Effector CD4-positive, alpha-beta T cell (primary cell): ENCODE data around the gene OSBPL1A.
"Not testable (repeated sequence)": the region's sequence is repeated elsewhere in the genome, so short reads cannot be mapped to it uniquely, and the experiment has no call there.

Source experiments
- DNase-seq: peaks from one replicate; pipeline ENCODE4 v3.0.0-alpha.2; 2020

Gene OSBPL1A

GRCh38 chr18:24176727-24177416 lies 220.8 kb downstream of the OSBPL1A start:
- no peak for DNase-seq

- no peak for DNase-seq
These were observed 223.6 kb downstream of the OSBPL1A start for GRCh38 chr18:24173997-24174396.

DNA sequence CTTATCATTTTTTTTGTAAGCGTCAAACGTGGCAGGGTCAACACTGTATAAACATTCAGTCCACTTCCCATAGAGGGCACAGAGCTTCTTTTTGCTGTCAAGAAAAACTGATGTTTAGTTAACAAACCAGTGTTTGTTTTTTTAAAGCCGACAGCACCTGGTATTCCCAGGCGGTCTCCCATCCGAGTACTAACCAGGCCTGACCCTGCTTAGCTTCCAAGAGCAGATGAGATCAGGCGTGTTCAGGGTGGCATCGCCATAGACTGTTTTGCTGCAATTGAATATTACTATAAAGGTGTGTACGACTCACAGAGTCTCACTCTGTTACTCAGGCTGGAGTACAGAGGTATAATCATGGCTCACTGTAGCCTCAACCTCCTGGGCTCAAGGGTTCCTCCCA lies 227.3 kb downstream of the OSBPL1A start:
- DNase-seq = no peak

GRCh38 chr18:24168496-24168895 lies 229.1 kb downstream of the OSBPL1A start:
- DNase-seq = no peak

- DNase-seq = no peak
These were observed 236.3 kb downstream of the OSBPL1A start for GRCh38 chr18:24161304-24161703.

- DNase-seq = no peak
These were observed 237.5 kb downstream of the OSBPL1A start for GRCh38 chr18:24160086-24160485.

GRCh38 chr18:24157855-24158254 lies 239.8 kb downstream of the OSBPL1A start:
- no peak for DNase-seq

- no peak for DNase-seq
These were observed 244.2 kb downstream of the OSBPL1A start for GRCh38 chr18:24153397-24153796.

DNA sequence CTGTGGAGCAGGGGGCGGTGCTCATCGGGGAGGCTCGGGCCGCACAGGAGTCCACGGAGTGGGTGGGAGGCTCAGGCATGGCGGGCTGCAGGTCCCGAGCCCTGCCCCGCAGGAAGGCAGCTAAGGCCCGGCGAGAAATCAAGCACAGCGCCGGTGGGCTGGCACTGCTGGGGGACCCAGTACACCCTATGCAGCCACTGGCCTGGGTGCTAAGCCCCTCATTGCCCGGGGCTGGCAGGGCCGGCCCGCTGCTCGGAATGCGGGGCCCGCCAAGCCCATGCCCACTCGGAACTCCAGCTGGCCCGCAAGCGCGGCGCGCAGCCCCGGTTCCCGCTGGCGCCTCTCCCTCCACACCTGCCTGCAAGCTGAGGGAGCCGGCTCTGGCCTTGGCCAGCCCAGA lies 248.0 kb downstream of the OSBPL1A start:
- not testable (repeated sequence) for DNase-seq

DNA sequence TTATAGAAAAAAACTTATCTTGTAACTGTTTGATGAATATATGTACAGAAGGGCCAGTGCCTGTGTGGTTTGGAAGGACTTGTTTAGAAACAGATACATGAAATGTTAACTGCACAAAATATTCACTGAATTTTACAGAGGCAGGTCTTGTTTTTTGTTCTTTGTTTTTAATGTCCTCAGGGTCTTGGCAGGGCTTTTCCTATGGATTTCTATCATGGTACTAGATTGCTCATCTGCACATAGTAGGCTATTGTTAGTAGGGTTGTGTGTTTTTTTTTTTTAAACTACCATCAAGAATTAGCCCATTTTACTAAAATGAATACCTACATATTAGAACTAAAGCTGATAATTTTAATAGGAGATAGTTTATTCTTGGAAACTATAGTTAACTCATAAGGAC lies 255.2 kb downstream of the OSBPL1A start:
- no peak for DNase-seq

DNA sequence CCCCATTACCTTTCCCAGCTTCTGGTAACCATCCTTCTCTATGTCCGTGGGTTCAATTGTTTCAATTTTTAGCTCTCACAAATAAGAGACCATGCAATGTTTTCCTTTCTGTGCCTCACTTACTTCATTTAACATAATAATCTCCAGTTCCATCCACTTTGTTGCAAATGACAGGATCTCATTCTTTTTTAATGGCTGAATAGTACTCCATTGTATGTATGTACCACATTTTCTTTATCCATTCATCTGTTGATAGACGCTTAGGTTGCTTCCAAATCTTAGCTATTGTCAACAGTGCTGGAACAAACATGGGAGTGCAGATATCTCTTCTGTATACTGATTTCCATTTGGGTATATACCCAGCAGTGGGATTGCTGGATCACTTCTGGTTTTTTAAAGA lies 256.9 kb downstream of the OSBPL1A start:
- no peak for DNase-seq

- DNase-seq = peak; percentile 75
These were observed 258.6 kb downstream of the OSBPL1A start, which contains the start of gene CABYR for GRCh38 chr18:24138789-24139616. Gene CABYR, plus strand, starts transcription at chr18:24139062. Its CDS starts 4,053 bp downstream, at chr18:24143115.

- no peak for DNase-seq
These were observed 259.2 kb downstream of the OSBPL1A start for GRCh38 chr18:24138409-24138788.

DNA sequence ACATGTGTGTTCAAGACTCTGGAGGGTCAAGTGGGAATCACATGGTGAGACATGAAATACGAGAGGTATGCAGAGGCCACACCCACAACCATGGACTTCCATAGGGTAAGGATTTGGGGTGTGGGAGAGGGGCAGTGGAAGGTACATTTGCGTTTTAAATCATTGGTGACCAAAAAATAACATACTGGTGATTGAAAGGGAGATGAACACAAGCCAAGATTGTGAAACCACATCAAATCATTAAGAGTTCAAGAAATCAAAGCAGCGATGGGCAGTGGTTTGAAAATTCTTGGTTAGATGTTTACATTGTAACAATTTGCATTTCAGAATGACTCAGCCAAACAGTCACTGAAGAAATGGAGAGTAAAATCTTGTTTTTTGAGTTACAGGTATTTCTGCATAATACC lies 260.7 kb downstream of the OSBPL1A start:
- DNase-seq = no peak

- no peak for DNase-seq
These were observed 267.1 kb downstream of the OSBPL1A start for GRCh38 chr18:24130494-24130893.

DNA sequence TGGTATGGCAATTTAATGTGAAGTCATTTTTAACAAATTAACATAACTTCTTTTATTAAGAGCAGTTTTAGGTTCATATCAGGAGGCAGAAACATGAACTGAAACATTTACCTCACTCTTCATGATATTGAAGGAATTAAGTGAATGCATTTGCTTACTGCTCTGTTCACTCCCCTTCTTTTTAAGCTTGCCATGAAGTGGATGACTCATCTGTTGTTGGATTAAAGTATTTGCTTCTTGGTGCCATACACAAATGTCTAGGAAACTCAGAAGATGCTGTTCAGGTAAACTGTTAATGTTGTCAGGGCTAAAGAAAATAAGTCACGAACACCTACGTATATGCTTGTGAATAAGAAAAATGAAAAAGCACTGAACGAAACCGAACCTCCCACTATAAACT lies 268.9 kb downstream of the OSBPL1A start:
- DNase-seq = no peak

DNA sequence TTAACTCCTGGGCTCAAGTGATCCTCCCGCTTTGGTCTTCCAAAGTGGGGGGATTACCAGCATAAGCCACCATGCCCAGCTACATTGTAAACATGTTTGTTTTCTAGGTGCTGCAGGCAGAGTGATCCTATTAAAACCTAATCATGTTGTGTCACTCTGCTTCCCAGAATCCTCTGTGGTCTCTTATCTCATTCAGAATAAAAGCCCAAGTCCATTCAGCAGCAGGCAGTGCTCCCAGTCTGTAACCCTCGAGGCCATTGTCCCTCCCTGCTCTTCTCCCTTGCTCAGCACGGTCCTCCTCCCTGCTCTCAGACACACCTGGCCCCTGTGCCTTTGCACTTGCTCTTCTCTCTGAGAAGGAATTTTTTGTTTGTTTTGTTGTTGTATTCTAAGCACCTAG lies 269.9 kb downstream of the OSBPL1A start:
- DNase-seq = no peak

- no peak for DNase-seq
These were observed 271.3 kb downstream of the OSBPL1A start for GRCh38 chr18:24126155-24126961.

DNA sequence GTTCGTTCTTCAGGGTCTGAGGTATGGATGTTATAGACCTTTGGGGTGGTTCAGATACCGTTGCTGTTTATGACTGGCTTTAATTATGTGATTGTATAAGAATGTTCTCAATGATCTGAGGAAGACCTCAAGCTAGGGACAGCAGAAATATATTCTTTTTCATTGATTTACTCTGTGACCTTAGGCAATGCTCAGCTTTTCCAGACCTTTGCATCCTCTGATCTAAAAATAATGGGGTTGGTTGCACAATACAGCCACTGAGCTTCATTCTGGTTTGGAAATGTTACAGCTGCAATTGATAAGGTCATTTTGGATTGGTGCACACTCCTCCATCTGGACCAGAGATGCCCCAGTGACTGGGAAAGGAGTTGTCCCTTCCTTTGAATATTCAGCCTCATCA lies 276.0 kb downstream of the OSBPL1A start:
- DNase-seq = no peak

DNA sequence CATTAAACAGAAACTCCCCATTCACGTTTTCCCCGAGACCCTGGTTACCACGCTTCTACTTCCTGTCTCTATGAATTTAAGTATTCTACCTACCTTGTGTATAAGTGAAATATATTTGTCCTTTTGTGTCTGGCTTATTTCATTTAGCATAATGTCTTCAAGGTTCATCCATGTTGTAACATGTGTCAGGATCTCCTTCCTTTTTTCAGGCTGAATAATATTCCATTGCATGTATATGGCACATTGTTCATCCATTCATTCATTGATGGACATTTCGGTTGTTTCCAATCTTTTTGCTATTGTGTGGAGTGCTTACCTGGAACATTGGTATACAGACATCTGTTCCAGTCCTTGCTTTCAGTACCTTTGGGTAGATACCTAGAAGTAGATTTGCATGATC lies 276.9 kb downstream of the OSBPL1A start:
- DNase-seq = no peak

GRCh38 chr18:24118750-24119577 lies 278.7 kb downstream of the OSBPL1A start:
- peak; percentile 74 for DNase-seq

- DNase-seq = no peak
These were observed 282.0 kb downstream of the OSBPL1A start for GRCh38 chr18:24115628-24116027.
